SHP77 treated with DMSO at 0.1 percent for 48 hours (cell line): ENCODE data around the gene NUCKS1.

ENCODE experiments used
- DNase-seq: peaks from one replicate; lab custom pipeline; 2025; lab: John Stamatoyannopoulos, UW

NUCKS1 gene

DNA sequence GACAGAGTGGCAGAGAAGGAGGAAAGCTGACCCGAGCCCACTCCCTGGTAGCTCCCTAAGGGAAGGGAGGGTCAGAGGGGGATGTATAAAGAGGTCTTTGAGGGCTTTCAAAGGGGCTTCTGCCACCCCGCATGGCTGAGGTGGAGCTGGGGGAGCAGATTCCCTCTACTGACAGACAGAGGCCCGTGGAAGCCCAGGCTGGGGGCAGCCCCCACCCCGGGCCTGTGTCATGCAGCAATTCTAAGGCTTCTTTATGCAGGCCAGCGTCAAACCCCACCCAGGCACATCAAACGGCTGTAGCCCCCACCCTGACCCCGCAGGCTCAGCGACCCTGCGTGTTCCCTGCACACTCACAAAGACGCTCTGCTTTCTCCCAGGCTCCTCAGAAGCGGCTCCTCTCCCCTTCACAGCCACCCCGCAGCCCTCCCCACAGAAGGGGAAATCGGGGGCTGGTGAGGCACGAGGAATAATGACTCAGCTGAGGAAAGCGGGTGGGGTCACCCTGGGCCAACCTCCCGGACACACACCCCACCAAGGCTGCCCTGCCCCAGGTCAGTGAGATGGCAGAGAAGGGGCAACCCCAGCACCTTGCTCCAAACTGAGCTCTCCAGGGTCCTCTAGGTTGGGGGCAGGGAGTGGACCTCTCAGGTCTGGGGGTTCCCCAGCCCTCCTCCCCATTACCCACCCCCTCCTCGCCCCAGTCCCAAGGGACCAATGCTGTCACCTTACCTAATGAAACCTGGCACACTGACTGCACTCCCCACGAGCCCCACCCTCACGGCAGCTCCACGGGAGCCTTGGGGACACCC lies 80.4 kb downstream of the NUCKS1 start:
- DNase-seq: no peak

DNA sequence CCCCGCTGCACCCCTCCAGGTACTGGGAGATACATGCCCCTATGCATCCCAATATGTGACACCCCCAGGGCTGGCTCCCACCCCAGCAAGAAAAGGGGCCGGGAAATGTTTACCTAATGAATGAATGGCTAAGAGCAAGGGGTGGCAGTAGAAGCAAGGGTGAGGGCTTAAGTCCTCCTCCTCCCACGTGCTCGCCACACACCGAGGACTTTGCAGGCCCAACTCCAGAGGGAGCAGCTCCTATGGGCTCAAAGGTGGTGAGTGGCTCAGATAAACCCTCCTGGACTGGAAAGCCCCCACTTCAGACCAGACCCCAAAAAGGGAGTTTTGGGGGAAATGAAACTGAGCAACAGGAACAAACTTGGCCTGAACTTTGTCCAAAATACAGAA lies 81.0 kb downstream of the NUCKS1 start:
- DNase-seq: no peak

GRCh38 chr1:205667909-205668643 lies 81.9 kb downstream of the NUCKS1 start:
- DNase-seq: no peak

- no peak for DNase-seq
Measured at GRCh38 chr1:205666372-205667166, 83.4 kb downstream of the NUCKS1 start.

GRCh38 chr1:205665201-205666045 lies 84.6 kb downstream of the NUCKS1 start:
- DNase-seq: no peak

DNA sequence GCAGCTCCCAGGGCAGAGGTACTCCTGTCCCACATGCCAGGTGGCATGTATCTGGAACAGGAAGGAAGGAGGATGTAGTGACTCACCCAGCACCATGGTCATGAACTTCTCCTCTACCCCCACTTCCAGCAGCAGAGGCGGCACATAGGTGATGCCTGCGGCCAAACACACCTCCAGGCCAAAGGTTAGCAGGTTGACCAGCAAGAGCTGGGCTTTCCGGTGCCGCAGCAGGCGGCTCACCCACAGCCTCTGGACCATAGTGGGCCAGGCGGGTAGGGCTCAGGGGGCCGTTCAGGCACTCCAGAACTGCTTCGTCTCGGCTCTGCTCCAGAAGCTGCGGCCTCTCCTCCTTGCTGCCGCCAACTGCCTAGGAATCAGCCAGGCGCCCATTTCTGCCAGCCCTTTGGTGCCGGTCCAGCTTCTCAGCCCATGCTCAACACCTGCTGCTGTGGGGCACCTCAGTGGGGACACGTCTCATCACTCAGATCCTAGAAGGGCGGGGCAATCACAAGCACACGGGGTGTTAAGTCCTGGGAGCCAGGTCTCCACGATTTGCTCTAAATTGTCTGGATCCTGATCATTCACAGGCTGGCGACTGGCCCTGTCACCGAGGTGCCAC lies 85.5 kb downstream of the NUCKS1 start:
- no peak for DNase-seq

DNA sequence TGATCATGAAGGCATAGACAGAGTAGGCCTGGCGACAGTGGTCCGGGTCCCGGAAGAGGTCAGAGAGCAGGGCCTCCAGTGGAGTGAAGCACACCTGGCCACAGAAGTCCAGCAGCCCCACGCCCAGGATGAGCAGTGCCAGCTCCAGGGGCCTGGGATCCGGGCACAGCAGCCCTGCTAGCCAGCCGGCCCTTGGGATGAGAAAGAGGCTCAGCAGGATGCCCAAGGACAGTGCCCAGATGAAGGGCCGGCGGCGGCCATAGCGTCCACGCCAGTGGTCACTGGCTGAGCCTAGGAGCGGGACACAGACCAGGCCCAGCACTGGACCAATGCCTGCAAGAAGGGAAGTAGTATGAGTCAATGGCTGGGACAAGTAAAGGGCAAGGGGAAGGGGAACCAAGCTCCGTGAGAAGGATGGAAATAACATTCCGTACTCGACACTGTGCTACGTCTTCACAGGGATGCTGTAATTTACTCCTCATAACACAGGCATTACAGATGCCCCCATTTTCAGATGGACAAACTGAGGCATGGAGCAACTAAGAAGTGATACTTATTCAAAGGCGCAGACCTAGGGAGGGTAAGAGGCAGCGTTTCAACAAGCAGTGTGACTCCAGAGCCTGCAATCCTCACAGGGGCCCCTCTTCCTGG lies 86.6 kb downstream of the NUCKS1 start:
- DNase-seq: no peak
